Liver (tissue), 9 donors: Measurements from ENCODE around the gene PZP. TPM values are rescaled to one million over a fixed set of nuclear protein-coding genes. Genes with fewer than 3 reads are reported as not detected.

Source experiments
- DNase-seq: peaks from one replicate; pipeline ENCODE4 v3.0.0-alpha.2; 2017; ENCODE audit warnings: low spot score
- H3K27ac ChIP-seq, 2 donors: one replicate each; pipeline ENCODE4 v1.7.0; 2013; ENCODE audit warnings: inconsistent platforms in 2 of 2, low read length in 2 of 2, control low read depth in 1 of 2, low read depth in 1 of 2, mild to moderate bottlenecking in 1 of 2
- H3K27me3 ChIP-seq, 4 donors: one replicate each; pipeline versions ENCODE4 v1.6.1 to v1.7.0; 2013; ENCODE audit warnings: low read length in 3 of 4, inconsistent platforms in 1 of 4, mild to moderate bottlenecking in 1 of 4, moderate library complexity in 1 of 4; ENCODE audit not compliant: control insufficient read depth in 4 of 4, insufficient read depth in 4 of 4
- H3K36me3 ChIP-seq, 4 donors: one replicate each; pipeline versions ENCODE4 v1.6.1 to v1.7.0; 2013; ENCODE audit warnings: low read length in 3 of 4, mild to moderate bottlenecking in 3 of 4, low read depth in 1 of 4, moderate library complexity in 1 of 4; ENCODE audit not compliant: control insufficient read depth in 4 of 4, insufficient read depth in 3 of 4
- H3K4me1 ChIP-seq, 4 donors: one replicate each; pipeline versions ENCODE4 v1.6.1 to v1.7.0; 2013; ENCODE audit warnings: low read length in 3 of 4, mild to moderate bottlenecking in 3 of 4, moderate library complexity in 1 of 4; ENCODE audit not compliant: control insufficient read depth in 4 of 4, insufficient read depth in 4 of 4
- H3K4me3 ChIP-seq, 3 donors: one replicate each; pipeline versions ENCODE4 v1.6.1 to v1.7.0; 2013; ENCODE audit warnings: low read length in 3 of 3, control low read depth in 1 of 3, low read depth in 1 of 3, mild to moderate bottlenecking in 1 of 3
- H3K9ac ChIP-seq, 2 donors: one replicate each; pipeline ENCODE4 v1.7.0; 2013; ENCODE audit warnings: low read length in 2 of 2, mild to moderate bottlenecking in 2 of 2, moderate library complexity in 2 of 2, control low read depth in 1 of 2, low read depth in 1 of 2
- H3K9me3 ChIP-seq, 4 donors: one replicate each; pipeline versions ENCODE4 v1.6.1 to v1.7.0; 2013; ENCODE audit warnings: low read length in 3 of 4; ENCODE audit not compliant: control insufficient read depth in 4 of 4
- EGR1 ChIP-seq, 2 donors: IDR thresholded peaks; 2 replicates each; pipeline ENCODE4 v1.6.1; 2016 to 2018; ENCODE audit warnings: antibody characterized with exemption in 2 of 2, low read depth in 2 of 2
- FOXA1 ChIP-seq: IDR thresholded peaks from 2 replicates; pipeline ENCODE4 v1.6.1; 2016; ENCODE audit warnings: antibody characterized with exemption
- GABPA ChIP-seq, 2 donors: IDR thresholded peaks in 1 of 2; conservative IDR thresholded peaks in 1 of 2; 2 replicates each; pipeline ENCODE4 v1.6.1; 2016; ENCODE audit warnings: antibody characterized with exemption in 2 of 2, mild to moderate bottlenecking in 1 of 2, moderate library complexity in 1 of 2
- HNF4A ChIP-seq, 2 donors: conservative IDR thresholded peaks; 2 replicates each; pipeline ENCODE4 v1.6.1; 2016; ENCODE audit warnings: antibody characterized with exemption in 2 of 2, mild to moderate bottlenecking in 2 of 2
- HNF4G ChIP-seq: IDR thresholded peaks from 2 replicates; pipeline ENCODE4 v1.6.1; 2016; ENCODE audit warnings: antibody characterized with exemption
- JUND ChIP-seq, 2 donors: IDR thresholded peaks; 2 replicates each; pipeline ENCODE4 v1.6.1; 2016; ENCODE audit warnings: antibody characterized with exemption in 2 of 2
- RAD21 ChIP-seq, 2 donors: IDR thresholded peaks; 2 replicates each; pipeline ENCODE4 v1.6.1; 2016; ENCODE audit warnings: antibody characterized with exemption in 2 of 2, mild to moderate bottlenecking in 2 of 2
- RXRA ChIP-seq, 2 donors: IDR thresholded peaks; 2 replicates each; pipeline ENCODE4 v1.6.1; 2017 to 2018; ENCODE audit warnings: antibody characterized with exemption in 2 of 2, mild to moderate bottlenecking in 1 of 2
- SP1 ChIP-seq: IDR thresholded peaks from 2 replicates; pipeline ENCODE4 v1.6.1; 2018; ENCODE audit warnings: antibody characterized with exemption, mild to moderate bottlenecking
- TAF1 ChIP-seq: conservative IDR thresholded peaks from 2 replicates; pipeline ENCODE4 v1.6.1; 2016; ENCODE audit warnings: antibody characterized with exemption, mild to moderate bottlenecking
- YY1 ChIP-seq: IDR thresholded peaks from 2 replicates; pipeline ENCODE4 v1.6.1; 2016; ENCODE audit warnings: antibody characterized with exemption, mild to moderate bottlenecking
- WGBS: extraction: QIAGEN DNeasy Blood & Tissue Kit; methylation state at CpG from one replicate; pipeline ENCODE4 v1.1.7; 2013; 5-methylcytosine and 5-hydroxymethylcytosine counted together
- polyA plus RNA-seq, 2 donors: library from polyadenylated mRNA; stranded (reverse) in 1 of 2; unstranded in 1 of 2; fragments of 200-250 nt in 1 of 2; fragments of >200 nt in 1 of 2; fragmentation: Nextera tagmentation in 1 of 2; extraction: Ambion mirVana in 1 of 2; gene quantifications; one replicate each; pipeline versions ENCODE4 v1.2.1 to v1.2.3, GENCODE V29; 2013 to 2015
- total RNA-seq, 2 donors: library from RNA; depleted of rRNA; stranded (reverse); fragments of >200 nt; gene quantifications; one replicate each; pipeline ENCODE4 v1.2.3, GENCODE V29; 2014
- TF ChIP-seq, protein P1 (sequence below): IDR thresholded peaks from 2 replicates; pipeline ENCODE4 v1.6.1; 2016; ENCODE audit warnings: antibody characterized with exemption
- TF ChIP-seq, protein P2 (sequence below): IDR thresholded peaks from 2 replicates; pipeline ENCODE4 v1.6.1; 2016; ENCODE audit warnings: antibody characterized with exemption
- TF ChIP-seq, protein P3 (sequence below): IDR thresholded peaks from 2 replicates; pipeline ENCODE4 v1.6.1; 2016; ENCODE audit warnings: antibody characterized with exemption
- TF ChIP-seq, protein P4 (sequence below): fragments of 150-350 bp; IDR thresholded peaks from 2 replicates; pipeline ENCODE4 v1.5.1; 2017; ENCODE audit warnings: improper control_type of control experiment, low read depth, low read length; ENCODE audit not compliant: missing input control
- donor health status: healthy.
- donor health status: healthy.
- donor health status: healthy.
- donor health status: healthy.
- donor health status: healthy.

Gene PZP
- total and polyA plus RNA-seq, 4 donors = 0.05 to 18.7 (median 2.8) TPM

DNA sequence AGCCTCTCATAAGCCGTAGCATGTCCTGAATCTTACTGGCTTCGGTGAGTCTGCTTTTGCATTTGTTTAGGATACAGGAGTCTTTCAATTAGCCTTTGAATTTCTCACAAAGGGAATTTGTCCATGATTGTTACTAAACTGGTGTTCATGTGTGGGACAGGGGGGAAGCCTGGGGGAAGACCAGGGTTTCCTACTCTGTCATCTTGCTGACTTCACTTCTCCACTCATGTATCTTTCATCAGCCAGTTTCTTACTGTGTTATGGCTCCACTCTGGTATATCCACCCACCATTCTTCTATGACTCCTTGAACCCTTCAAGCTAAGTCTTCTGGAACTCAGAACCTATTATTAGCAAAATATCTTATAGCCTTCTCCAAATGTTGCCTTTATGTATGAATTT lies 60.7 kb downstream of the PZP start:
- no peak overlapping the region for H3K4me3 ChIP-seq
- peaks cover 0 to 21% (median 4%) of the 10 kb centered on the region in 4 donors for H3K36me3 ChIP-seq
- no peak overlapping the region for H3K9ac ChIP-seq
- H3K27me3 ChIP-seq = no peaks in the 10 kb centered on the region
- no peaks in the 10 kb centered on the region for H3K9me3 ChIP-seq
- WGBS = 95% methylated on average over 2 of the region's 2 CpGs
- TF ChIP-seq GABPA (IDR thresholded peaks at IDR 0.05 in 1 of 2, conservative IDR thresholded peaks at IDR 0.05 in 1 of 2) (no peak), EGR1 (IDR thresholded peaks at IDR 0.05; ENCODE audit: low read depth in 2 of 2) (no peak), JUND (IDR thresholded peaks at IDR 0.05) (no peak), RXRA (IDR thresholded peaks at IDR 0.05) (no peak), TAF1 (no peak), HNF4A (conservative IDR thresholded peaks at IDR 0.05) (no peak), FOXA1 (no peak), RAD21 (IDR thresholded peaks at IDR 0.05) (no peak), YY1 (no peak), SP1 (no peak), HNF4G (no peak)
- TF ChIP-seq, protein P1, sequence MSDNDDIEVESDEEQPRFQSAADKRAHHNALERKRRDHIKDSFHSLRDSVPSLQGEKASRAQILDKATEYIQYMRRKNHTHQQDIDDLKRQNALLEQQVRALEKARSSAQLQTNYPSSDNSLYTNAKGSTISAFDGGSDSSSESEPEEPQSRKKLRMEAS = no peak
- TF ChIP-seq, protein P2, sequence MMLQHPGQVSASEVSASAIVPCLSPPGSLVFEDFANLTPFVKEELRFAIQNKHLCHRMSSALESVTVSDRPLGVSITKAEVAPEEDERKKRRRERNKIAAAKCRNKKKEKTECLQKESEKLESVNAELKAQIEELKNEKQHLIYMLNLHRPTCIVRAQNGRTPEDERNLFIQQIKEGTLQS = no peak
- TF ChIP-seq, protein P3, sequence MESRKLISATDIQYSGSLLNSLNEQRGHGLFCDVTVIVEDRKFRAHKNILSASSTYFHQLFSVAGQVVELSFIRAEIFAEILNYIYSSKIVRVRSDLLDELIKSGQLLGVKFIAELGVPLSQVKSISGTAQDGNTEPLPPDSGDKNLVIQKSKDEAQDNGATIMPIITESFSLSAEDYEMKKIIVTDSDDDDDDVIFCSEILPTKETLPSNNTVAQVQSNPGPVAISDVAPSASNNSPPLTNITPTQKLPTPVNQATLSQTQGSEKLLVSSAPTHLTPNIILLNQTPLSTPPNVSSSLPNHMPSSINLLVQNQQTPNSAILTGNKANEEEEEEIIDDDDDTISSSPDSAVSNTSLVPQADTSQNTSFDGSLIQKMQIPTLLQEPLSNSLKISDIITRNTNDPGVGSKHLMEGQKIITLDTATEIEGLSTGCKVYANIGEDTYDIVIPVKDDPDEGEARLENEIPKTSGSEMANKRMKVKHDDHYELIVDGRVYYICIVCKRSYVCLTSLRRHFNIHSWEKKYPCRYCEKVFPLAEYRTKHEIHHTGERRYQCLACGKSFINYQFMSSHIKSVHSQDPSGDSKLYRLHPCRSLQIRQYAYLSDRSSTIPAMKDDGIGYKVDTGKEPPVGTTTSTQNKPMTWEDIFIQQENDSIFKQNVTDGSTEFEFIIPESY = no peak
- TF ChIP-seq, protein P4, sequence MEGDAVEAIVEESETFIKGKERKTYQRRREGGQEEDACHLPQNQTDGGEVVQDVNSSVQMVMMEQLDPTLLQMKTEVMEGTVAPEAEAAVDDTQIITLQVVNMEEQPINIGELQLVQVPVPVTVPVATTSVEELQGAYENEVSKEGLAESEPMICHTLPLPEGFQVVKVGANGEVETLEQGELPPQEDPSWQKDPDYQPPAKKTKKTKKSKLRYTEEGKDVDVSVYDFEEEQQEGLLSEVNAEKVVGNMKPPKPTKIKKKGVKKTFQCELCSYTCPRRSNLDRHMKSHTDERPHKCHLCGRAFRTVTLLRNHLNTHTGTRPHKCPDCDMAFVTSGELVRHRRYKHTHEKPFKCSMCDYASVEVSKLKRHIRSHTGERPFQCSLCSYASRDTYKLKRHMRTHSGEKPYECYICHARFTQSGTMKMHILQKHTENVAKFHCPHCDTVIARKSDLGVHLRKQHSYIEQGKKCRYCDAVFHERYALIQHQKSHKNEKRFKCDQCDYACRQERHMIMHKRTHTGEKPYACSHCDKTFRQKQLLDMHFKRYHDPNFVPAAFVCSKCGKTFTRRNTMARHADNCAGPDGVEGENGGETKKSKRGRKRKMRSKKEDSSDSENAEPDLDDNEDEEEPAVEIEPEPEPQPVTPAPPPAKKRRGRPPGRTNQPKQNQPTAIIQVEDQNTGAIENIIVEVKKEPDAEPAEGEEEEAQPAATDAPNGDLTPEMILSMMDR = no peak
- no peak for DNase-seq
- H3K4me1 ChIP-seq = peaks cover 0 to 19% (median 0%) of the 10 kb centered on the region in 4 donors
- no peak overlapping the region for H3K27ac ChIP-seq

DNA sequence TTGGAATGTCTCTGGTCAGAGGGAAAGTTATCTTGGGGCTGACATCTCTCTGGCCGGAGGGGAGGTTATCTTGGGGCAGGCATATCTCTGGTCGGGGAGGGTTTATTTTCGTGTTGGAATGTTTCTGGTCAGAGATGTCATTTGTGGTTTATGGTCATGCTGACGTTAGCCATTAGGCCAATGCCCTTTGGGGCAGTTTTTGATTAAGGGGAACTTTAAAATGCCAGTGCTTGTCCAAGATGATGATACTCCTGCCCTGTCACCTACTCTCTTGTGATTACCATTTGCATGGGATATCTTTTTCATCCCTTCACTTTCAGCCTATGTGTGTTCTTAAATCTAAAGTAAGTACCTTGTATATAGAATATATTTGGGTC lies 63.5 kb downstream of the PZP start:
- Histone ChIP-seq H3K27me3 (no peaks in the 10 kb centered on the region), H3K9me3 (no peaks in the 10 kb centered on the region), H3K9ac (no peak overlapping the region), H3K4me1 (peaks cover 0 to 17% (median 0%) of the 10 kb centered on the region in 4 donors), H3K27ac (peak overlapping the region; percentile 35 to 40), H3K36me3 (peaks cover 0 to 10% (median 0%) of the 10 kb centered on the region in 4 donors), H3K4me3 (no peak overlapping the region)
- DNase-seq = no peak
- TF ChIP-seq TAF1 = peak; percentile 64
- TF ChIP-seq, protein P2 = no peak
- TF ChIP-seq RAD21 (IDR thresholded peaks at IDR 0.05) = no peak
- TF ChIP-seq RXRA (IDR thresholded peaks at IDR 0.05) = peak; percentile 67 to 92
- TF ChIP-seq SP1 = peak; percentile 62
- no peak for TF ChIP-seq JUND (IDR thresholded peaks at IDR 0.05)
- TF ChIP-seq HNF4A (conservative IDR thresholded peaks at IDR 0.05) = peak in 1 of 2 donors; percentile 28
- no peak for TF ChIP-seq GABPA (IDR thresholded peaks at IDR 0.05 in 1 of 2, conservative IDR thresholded peaks at IDR 0.05 in 1 of 2)
- WGBS = 33% methylated on average over 4 of the region's 4 CpGs
